ENCODE measurements around the gene TM2D3. TPM values are rescaled to one million over a fixed set of nuclear protein-coding genes. Genes with fewer than 3 reads are reported as not detected.

The TM2D3 gene, protein sequence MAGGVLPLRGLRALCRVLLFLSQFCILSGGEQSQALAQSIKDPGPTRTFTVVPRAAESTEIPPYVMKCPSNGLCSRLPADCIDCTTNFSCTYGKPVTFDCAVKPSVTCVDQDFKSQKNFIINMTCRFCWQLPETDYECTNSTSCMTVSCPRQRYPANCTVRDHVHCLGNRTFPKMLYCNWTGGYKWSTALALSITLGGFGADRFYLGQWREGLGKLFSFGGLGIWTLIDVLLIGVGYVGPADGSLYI
- total RNA-seq (2014; rRNA removed; shearing (Covaris generic)): 21.9 and 32.2 TPM in 2 replicates

DNA sequence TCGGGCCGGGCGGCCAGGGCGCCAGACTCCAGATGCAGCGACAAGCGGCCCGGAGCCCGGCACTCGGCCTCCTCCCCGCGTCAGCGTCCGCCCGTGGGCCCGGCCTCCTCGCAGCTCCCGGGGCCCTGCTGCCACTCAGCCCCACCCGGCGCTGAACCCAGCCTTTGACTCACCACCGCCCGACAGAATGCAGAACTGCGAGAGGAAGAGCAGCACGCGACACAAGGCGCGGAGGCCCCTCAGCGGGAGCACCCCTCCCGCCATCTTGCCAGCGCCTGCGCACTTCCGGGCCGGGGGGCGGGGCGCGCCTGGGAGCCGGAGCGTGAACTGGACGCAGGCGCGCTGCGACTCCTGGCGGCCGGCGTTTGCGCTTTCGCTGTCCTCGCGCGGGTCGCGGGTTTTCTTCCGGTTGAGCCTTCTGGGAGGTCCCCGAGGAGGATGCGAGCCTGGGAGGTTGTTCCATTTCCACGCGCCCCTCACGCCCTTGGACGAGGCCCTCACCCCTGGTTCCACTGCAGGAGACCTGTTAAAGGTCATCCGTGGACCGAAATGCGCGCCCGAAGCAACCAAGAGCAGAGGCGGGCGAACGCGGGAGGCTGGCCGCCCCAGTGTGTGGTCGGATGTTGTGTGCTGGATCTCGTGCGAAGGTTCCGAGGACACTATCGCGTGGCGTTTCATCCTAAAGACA lies at the start of gene TM2D3:
Gene TM2D3 (minus strand): TSS at position 284 of the 688 bp plus-strand sequence. CDS start 20 bp downstream, at position 264.
- DNase-seq (ENCODE audit: low spot score): peak; percentile 86
- in situ Hi-C loops (cut with HindIII; ENCODE audit: low sequenced_read_pairs): no loop called here

DNA sequence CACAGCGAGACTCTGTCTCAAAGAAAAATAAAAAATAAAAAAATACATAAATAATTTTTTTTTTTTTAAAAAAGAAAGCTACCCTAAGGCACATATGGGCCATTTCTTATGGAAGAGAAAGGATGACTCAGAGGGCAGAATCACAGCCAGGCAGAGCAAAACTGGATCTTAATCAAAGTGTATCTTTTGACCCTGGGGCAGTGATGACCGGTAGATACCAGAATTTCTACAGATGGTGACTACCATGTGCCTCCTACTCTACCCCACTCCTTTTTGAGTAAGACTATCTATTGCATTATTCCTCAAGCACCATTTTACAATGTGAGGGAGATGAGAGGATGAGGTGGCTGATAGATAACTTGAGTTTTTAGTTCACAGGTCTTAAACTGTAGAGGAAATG lies 46.1 kb upstream of the TM2D3 start:
- in situ Hi-C loops (cut with HindIII; ENCODE audit: low sequenced_read_pairs): no loop called here
- no peak for DNase-seq (ENCODE audit: low spot score)

DNA sequence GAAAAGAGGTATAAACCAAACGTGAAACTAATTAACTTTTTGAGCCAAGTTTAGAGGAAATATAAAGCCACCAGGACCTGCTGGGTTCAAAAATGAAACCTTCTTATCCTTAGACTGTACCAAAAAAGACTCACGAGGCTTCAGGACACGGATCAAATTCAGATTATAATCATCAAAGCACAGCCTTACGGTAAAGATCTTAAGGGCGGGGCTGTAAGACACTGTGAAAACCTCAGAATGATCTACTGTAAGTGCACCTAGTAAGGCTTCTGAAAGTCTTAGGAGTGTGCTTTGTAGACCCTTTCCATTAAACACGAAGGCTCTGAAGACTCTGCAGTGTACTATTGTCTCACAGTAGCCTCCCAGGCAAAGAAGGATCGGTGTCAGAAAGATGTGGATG lies 45.3 kb upstream of the TM2D3 start:
- in situ Hi-C loops (cut with HindIII; ENCODE audit: low sequenced_read_pairs): no loop called here
- no peak for DNase-seq (ENCODE audit: low spot score)

DNA sequence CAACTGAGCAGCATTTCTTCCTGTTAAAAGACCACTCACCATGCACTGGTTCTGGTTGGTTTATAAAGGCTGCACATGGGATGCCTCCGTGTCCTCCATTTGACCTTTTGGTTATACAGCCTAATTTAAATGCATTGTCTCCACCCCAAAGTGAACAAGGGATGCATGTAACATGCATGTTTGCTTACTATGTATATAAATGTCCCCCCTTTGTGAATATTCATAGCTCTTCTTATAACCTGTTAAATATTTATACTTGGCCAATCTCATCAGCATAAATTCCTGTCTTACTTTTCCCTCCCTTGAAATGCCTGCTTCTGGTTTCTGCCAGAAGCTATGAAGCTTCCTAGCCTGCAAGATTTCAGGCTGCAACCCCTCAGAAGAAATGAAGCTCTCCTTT lies 44.6 kb upstream of the TM2D3 start:
- no peak for DNase-seq (ENCODE audit: low spot score)
- in situ Hi-C loops (cut with HindIII; ENCODE audit: low sequenced_read_pairs): no loop called here

DNA sequence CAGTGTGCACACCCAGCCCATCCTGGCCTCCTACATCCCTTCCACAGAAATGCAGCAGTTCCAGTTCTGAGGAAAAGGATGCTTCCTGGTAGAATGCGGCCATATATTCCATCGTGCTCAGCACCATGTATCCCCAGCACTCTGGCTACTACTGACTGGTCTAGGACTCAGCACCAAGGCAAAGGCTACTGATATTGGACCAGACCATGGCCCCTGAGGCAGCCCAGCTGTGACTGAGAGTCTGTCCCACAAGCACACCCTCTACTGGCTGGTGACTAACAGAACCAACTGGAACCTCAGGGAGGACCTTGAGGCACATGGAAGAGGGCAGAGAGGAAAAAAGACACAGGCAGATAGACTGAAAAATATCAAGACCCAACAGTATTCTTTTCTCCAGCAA lies 42.1 kb upstream of the TM2D3 start:
- in situ Hi-C loops (cut with HindIII; ENCODE audit: low sequenced_read_pairs): no loop called here
- no peak for DNase-seq (ENCODE audit: low spot score)

DNA sequence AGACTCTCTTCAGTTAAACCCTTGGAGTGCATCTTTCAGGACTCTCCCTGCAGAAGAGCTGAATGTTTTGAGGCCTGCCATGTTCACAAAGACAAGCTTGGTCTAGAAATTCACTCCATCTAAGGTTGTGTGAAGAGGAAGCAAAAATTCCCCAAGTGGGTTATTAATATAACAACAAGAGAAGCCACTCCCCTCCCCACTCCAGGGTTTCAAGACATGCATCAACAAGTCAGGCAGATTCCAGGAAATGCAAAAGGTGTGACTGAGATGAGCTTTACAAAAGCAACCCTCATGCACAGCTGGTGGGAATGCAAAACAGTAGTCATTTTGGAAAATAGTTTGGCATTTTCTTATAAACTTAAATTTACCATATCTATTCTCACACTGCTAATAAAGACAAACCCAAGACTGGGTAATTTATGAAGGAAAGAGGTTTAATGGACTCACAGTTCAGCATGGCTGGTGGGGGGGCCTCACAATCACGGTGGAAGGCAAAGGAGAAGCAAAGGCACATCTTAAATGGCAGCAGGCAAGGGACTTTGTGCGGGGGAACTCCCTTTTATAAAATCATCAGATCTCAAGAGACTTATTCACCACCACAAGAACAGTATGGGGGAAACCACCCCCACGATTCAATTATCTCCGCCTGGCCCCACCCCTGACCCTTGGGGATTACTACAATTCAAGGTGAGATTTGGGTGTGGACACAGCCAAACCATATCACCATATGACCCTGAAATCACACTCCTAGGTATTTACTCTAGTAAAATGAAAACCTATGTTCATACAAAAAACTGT lies 40.8 kb upstream of the TM2D3 start:
- in situ Hi-C loops (cut with HindIII; ENCODE audit: low sequenced_read_pairs): no loop called here

DNA sequence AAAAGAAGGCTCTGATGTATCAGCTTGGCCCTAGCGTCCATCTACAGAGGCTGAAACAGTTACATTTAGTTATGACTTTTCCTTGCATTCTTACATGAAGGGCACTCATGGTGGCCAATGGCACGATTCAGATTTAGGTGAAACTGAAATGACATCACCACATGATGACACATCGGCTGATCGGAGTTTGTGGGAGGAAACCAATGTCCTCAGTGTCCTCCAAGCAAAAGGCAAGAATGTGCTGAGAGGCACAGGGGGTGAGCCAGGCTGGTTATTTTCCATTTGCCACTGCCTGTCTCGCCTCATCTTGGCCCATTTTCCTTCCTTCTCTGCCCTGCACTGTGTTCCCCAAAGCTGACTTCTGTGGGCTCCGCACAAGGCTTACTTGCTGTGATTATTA lies 37.7 kb upstream of the TM2D3 start:
- in situ Hi-C loops (cut with HindIII; ENCODE audit: low sequenced_read_pairs): no loop called here
- DNase-seq (ENCODE audit: low spot score): no peak

More for the DNA sequence above, 40.8 kb upstream of the TM2D3 start:
- no peak for DNase-seq (ENCODE audit: low spot score)

DNA sequence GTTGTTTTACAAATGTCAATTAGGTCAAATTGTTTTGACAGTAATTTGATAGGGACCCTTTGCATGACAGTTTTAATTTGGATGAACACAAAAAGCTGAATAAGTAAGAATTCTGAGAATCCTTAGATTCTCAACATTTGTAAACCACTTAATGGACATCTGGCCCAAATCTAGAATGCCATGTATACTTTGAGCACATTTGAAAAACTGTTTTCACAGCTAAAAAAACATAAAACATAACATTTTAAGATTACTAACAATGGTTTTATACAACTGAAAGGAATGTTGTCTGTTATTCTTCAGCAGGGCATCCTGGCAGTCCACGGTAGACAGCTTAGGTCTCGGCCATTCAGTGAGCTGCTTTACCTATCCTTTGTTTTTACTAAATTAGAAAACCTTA lies 34.5 kb upstream of the TM2D3 start:
- in situ Hi-C loops (cut with HindIII; ENCODE audit: low sequenced_read_pairs): no loop called here
- DNase-seq (ENCODE audit: low spot score): no peak

DNA sequence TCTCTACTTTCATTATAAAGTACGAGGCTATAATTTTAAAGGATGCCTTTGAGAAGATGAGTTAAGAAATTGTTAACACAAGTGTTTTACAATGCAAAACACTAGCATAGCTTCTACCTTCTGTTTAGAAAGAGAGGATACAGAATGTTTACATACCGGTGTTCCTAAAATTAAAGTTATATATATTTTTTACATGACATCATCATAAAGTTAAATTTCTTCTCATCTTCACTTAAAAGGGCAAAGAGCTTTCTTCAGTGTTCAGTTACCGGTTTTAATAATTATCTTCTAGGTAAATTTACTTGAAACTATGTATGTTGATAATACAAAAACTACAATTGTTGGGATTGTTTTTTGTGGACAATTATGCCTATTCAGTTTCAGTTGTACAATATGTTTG lies 32.7 kb upstream of the TM2D3 start:
- DNase-seq (ENCODE audit: low spot score): no peak
- in situ Hi-C loops (cut with HindIII; ENCODE audit: low sequenced_read_pairs): no loop called here

DNA sequence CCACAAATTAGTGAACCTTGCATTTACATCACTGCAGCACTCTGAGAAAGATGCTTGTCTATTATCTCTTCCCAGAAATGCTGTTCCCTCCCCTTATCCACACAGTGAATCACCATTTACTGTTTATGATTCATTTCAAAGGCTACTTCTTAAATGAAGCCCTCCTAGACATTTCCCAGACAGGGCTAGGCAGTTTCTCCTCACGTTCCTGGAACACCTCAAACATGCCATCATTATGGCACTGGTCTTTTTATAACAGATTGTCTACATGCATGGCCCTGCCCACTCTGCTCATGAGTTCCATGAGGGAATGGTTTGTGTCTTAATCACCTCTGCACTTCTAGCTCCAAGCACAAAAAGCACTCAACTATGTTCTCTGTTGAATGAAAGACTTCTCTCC lies 32.2 kb upstream of the TM2D3 start:
- no peak for DNase-seq (ENCODE audit: low spot score)
- in situ Hi-C loops (cut with HindIII; ENCODE audit: low sequenced_read_pairs): no loop called here

DNA sequence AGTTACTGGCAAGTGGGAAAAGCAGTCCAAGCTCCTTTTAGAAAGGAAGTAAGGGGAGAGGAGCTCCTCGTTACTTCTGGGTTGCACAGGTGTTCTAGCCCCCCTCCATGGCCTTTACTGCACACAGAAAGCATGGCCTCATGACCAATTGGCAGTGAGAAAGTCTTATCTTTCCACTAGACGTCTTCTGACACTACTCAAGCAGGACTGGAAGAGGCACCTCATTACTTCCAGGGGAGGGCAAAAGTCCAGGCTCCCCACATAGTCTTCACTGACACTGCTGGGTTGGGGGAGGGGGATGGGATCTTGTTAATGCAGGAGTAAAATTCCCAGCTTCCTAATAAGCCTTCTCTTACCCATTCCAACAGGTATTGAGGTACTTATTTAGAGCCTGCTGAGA lies 27.6 kb upstream of the TM2D3 start:
- no peak for DNase-seq (ENCODE audit: low spot score)
- in situ Hi-C loops (cut with HindIII; ENCODE audit: low sequenced_read_pairs): no loop called here

DNA sequence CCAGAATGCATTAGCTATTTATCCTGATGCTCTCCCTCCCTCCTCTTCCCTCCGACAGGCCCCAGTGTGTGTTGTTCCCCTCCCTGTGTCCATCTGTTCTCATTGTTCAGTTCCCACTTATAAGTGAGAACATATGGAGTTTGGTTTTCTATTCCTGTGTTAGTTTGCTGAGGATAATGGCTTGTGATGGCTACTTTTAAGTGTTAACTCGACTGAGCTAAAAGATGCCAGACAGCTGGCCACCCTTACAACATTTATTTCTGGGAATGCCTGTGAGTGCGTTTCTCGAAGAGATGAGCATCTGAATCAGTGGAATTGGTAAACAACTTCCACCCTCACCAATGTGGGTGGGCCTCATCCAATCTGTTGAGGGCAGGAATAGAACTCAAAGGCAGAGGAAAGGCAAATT lies 24.7 kb upstream of the TM2D3 start:
- in situ Hi-C loops (cut with HindIII; ENCODE audit: low sequenced_read_pairs): no loop called here

DNA sequence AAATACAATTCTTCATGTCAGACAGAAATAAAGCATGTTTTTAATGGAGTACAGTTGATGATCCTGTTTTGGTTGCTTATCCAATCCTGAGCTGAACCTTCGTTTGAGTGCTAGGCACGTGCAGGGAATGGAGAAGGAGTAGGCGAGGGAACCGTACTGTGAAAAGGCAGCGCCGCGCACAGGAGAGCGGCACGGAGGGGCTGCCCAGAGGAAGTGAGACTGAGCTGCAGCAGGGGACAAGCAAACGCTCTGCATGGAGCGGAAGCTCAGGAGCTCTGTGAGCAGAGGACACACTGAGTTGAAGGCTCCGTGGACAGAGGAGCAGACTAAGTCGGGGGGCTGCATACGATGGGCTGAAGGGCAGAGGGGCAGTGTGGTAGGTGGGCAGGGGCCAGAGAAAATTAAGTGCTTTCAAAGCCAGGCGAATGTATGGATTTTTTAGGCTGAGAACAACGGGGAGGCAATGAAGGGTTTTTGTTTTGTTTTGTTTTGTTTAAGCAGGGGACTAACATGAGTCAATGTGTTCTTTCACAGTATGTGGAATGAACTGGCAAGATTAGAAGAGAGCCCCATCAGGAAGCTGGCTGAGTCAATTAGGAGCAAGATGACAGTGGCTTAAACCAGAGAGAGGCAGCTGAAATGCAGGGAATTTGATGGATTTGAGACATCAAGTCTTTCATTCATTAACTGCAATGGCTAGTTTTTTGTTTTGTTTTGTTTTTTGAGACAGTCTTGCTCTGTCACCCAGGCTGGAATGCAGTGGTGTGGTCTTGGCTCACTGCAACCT lies 23.8 kb upstream of the TM2D3 start:
- in situ Hi-C loops (cut with HindIII; ENCODE audit: low sequenced_read_pairs): no loop called here
- peak; percentile 86 for DNase-seq (ENCODE audit: low spot score)

More for the DNA sequence above, 24.7 kb upstream of the TM2D3 start:
- peak; percentile 91 for DNase-seq (ENCODE audit: low spot score)

DNA sequence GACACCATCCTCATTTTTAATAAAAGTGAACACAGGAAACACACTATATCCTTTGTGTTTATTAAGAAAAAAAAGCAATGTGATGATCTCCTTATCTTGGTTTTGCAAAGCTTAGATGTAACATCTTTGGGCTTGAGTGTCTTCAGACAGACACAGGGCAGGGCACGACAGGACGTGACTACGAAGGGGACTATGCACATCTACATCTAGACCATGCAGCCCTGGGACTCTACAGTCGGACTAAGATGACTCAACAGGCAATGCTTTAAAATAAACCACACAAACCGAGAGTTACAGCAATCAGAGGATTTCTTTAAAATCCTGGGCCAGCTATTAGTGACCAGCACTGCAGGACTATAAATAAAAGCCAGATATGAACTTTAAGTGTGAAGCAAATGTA lies 22.8 kb upstream of the TM2D3 start:
- no peak for DNase-seq (ENCODE audit: low spot score)
- in situ Hi-C loops (cut with HindIII; ENCODE audit: low sequenced_read_pairs): no loop called here

DNA sequence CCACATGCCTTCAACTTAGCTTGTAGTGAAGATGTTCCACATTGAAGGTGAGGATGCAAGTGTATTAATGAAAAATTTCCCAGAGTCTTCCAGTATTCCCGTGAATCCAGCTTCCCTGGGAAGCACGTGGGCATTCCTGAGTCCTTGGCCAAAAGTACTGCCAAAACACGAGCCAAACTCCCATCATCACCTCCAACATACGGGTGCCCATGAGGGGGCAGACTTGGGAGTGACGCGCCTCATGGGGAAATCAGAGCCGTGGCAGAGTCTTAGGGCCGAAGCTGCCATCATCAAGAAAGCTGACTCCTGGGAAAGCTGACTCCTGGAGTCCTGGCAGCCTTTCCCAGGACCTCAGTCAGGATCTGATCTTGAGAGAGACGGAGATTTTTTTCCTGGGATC lies 20.1 kb upstream of the TM2D3 start:
- in situ Hi-C loops (cut with HindIII; ENCODE audit: low sequenced_read_pairs): no loop called here
- DNase-seq (ENCODE audit: low spot score): peak; percentile 19

DNA sequence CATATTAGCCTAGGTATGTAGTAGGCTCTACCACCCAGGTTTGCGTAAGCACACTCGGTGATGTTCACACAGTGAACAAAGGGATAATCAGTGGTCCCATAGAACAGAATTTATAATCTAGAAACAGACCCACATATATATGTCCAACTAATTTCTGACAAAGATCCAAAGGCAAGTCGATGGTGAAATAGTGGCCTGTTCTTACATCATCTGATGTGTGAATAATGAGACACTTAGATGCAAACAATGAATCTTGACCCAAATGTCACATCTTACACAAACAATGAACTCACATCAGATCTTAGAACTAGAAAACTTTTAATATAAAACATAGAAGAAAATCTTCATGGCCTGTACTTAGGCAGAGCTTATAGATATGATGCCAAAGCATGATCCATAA lies 17.6 kb upstream of the TM2D3 start:
- DNase-seq (ENCODE audit: low spot score): no peak
- in situ Hi-C loops (cut with HindIII; ENCODE audit: low sequenced_read_pairs): no loop called here

DNA sequence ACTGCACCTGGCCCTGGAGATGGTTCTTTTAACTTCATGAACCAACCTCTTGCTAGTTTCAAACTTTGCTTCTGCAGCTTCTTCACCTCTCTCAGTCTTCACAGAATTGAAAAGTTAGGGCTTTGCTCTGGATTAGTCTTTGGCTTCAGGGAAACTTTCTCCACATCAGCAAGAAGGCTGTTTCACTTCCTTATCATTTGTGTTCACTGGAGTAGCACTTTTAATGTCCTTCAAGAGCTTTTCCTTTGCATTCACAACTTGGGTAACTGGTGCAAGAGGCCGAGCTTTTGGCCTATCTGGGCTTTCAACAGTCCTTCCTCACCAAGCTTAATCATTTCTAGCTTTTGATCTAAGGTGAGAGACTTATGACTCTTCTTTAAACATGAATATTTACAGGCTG lies 15.7 kb upstream of the TM2D3 start:
- in situ Hi-C loops (cut with HindIII; ENCODE audit: low sequenced_read_pairs): no loop called here
- DNase-seq (ENCODE audit: low spot score): no peak

DNA sequence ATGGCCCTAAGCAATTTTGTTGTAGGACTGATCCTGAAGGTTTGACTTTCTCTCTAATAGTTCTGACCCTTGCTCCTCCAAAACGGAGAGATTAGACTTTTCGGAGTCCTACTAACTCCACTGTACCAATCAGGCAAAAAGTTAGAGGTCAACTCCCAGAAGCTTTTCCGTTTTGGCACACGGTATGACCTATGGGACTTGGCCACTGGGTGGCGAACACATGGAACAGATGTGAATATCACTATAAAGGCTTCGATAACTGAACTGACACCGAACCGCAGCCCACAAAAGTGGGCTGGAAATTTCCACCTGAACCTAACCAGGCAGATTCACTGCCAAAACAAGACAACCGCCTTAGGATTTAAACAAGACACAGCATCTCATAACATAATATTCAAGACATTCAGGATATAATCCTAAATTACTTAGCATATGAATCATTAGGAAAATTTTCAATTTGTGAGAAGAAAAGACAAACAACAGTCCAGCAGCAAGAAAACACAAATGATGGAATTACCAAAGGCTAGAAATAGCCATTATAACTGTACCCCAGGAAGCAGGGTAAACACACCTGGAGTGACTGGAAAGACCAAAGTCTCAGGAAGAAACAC lies 12.2 kb upstream of the TM2D3 start:
- in situ Hi-C loops (cut with HindIII; ENCODE audit: low sequenced_read_pairs): no loop called here
- DNase-seq (ENCODE audit: low spot score): no peak

DNA sequence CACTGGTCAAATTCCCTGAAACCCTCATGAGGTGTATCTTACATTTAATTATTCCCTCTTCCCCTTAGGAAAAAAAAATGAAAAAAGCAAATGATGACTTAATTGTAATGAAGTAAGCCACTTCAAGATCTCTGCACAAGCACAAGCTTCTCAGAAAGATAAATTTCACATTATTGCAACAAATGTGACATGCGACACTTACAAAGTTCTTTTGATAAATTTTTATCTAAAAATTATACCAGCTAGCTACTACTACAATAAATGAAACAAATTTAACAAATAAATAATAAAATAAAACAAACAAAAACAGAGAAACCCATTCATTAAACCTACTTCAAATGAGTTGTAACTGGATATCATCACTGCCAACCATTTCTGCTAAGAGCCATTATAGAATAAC lies 10.0 kb upstream of the TM2D3 start:
- no peak for DNase-seq (ENCODE audit: low spot score)
- in situ Hi-C loops (cut with HindIII; ENCODE audit: low sequenced_read_pairs): no loop called here

Measured in G401 (cell line).